ENCODE data around the gene HHAT. TPM values are rescaled to one million over a fixed set of nuclear protein-coding genes. Genes with fewer than 3 reads are reported as not detected.

Gene HHAT
- total RNA-seq, 2 donors from 2014 or later: 1.6 to 2.5 TPM

GRCh38 chr1:210455840-210456603 is 127.3 kb downstream of the HHAT start:
- intact Hi-C loops (cut with DNase I): no loop called here
- no peak for ATAC-seq
- no peak for DNase-seq

- ATAC-seq: no peak
- intact Hi-C loops (cut with DNase I): no loop called here
- no peak for DNase-seq
Observed at GRCh38 chr1:210456731-210457255, 128.1 kb downstream of the HHAT start.

GRCh38 chr1:210457568-210457967 is 128.9 kb downstream of the HHAT start:
- DNase-seq (no peak), ATAC-seq (no peak)
- intact Hi-C loops (cut with DNase I): no loop called here

- DNase-seq (no peak), ATAC-seq (no peak)
- intact Hi-C loops (cut with DNase I): no loop called here
Observed at GRCh38 chr1:210464519-210465039, 135.9 kb downstream of the HHAT start.

- intact Hi-C loops (cut with DNase I): no loop called here
- no peak for ATAC-seq
- no peak for DNase-seq
Observed at GRCh38 chr1:210465150-210465549, 136.4 kb downstream of the HHAT start.

- no peak for ATAC-seq
- intact Hi-C loops (cut with DNase I): no loop called here
- DNase-seq: no peak
Observed at GRCh38 chr1:210467440-210468043, 138.8 kb downstream of the HHAT start.

- DNase-seq: no peak
- intact Hi-C loops (cut with DNase I): no loop called here
- no peak for ATAC-seq
Observed at GRCh38 chr1:210469441-210469840, 140.7 kb downstream of the HHAT start.

GRCh38 chr1:210475321-210475720 is 146.6 kb downstream of the HHAT start:
- no peak for ATAC-seq
- no peak for DNase-seq
- intact Hi-C loops (cut with DNase I): no loop called here

GRCh38 chr1:210475806-210476205 is 147.1 kb downstream of the HHAT start:
- intact Hi-C loops (cut with DNase I): no loop called here
- ATAC-seq (no peak), DNase-seq (no peak)

- no peak for DNase-seq
- ATAC-seq: no peak
- intact Hi-C loops (cut with DNase I): no loop called here
Observed at GRCh38 chr1:210476730-210477129, 148.0 kb downstream of the HHAT start.

GRCh38 chr1:210477328-210477924 is 148.7 kb downstream of the HHAT start:
- ATAC-seq (peak in 1 of 2 donors; percentile 15), DNase-seq (no peak)
- intact Hi-C loops (cut with DNase I): no loop called here

GRCh38 chr1:210478820-210479219 is 150.1 kb downstream of the HHAT start:
- intact Hi-C loops (cut with DNase I): no loop called here
- DNase-seq: no peak
- ATAC-seq: no peak

GRCh38 chr1:210482491-210482890 is 153.8 kb downstream of the HHAT start:
- ATAC-seq (no peak), DNase-seq (no peak)
- intact Hi-C loops (cut with DNase I): no loop called here

- intact Hi-C loops (cut with DNase I): no loop called here
- ATAC-seq (no peak), DNase-seq (no peak)
Observed at GRCh38 chr1:210482945-210483617, 154.4 kb downstream of the HHAT start.

GRCh38 chr1:210483821-210484220 is 155.1 kb downstream of the HHAT start:
- intact Hi-C loops (cut with DNase I): no loop called here
- ATAC-seq: no peak
- DNase-seq: no peak

GRCh38 chr1:210487021-210487420 is 158.3 kb downstream of the HHAT start:
- intact Hi-C loops (cut with DNase I): no loop called here
- no peak for DNase-seq

GRCh38 chr1:210489491-210489890 is 160.8 kb downstream of the HHAT start:
- intact Hi-C loops (cut with DNase I): no loop called here
- ATAC-seq (no peak), DNase-seq (no peak)

More at GRCh38 chr1:210487021-210487420, 158.3 kb downstream of the HHAT start:
- no peak for ATAC-seq

- ATAC-seq: no peak
- intact Hi-C loops (cut with DNase I): no loop called here
- no peak for DNase-seq
Observed at GRCh38 chr1:210490781-210491180, 162.1 kb downstream of the HHAT start.

- intact Hi-C loops (cut with DNase I): no loop called here
- peak; percentile 49 for DNase-seq
- ATAC-seq: peak in 1 of 2 donors; percentile 93
Observed at GRCh38 chr1:210496063-210496462, 167.4 kb downstream of the HHAT start.

- ATAC-seq (no peak), DNase-seq (no peak)
- intact Hi-C loops (cut with DNase I): no loop called here
Observed at GRCh38 chr1:210499956-210500355, 171.3 kb downstream of the HHAT start.

Measured in left cardiac atrium (tissue), 4 donors.